H1 (cell line): ENCODE data around the gene PLPPR3. TPM values are rescaled to one million over a fixed set of nuclear protein-coding genes. Genes with fewer than 3 reads are reported as not detected.

ENCODE experiments used
- CTCF ChIA-PET: fragments of 300-600 bp; sonication (Branson Sonifier 250); formaldehyde crosslinking; loops from one replicate; lab custom pipeline; 2021; ENCODE audit not compliant: partially characterized antibody; lab: Charles Lee
- POLR2A ChIA-PET: fragments of 300-600 bp; sonication (Branson Sonifier 250); formaldehyde crosslinking; loops from one replicate; lab custom pipeline; 2021; ENCODE audit warnings: inconsistent platforms; ENCODE audit not compliant: partially characterized antibody; lab: Charles Lee
- DNase-seq, 2 experiments: peaks; one replicate each; pipeline versions ENCODE4 v3.0.0 to v3.0.0-alpha.2; 2010 to 2022; ENCODE audit warnings: low spot score in 2 of 2, low read depth in 1 of 2, mixed read lengths in 1 of 2
- FAIRE-seq: peaks from 2 replicates; lab custom pipeline; 2011; peaks lifted over from hg19 to GRCh38; lab: Jason Lieb, UNC
- H2AFZ ChIP-seq: 2 replicates; pipeline ENCODE4 v1.8.1; 2012; ENCODE audit warnings: low read length, inconsistent platforms
- H2AK5ac ChIP-seq: 2 replicates; pipeline ENCODE4 v1.6.1; 2013; ENCODE audit warnings: low read depth, low read length
- H2BK120ac ChIP-seq: replicated peaks from 2 replicates; pipeline ENCODE3; 2013; ENCODE audit warnings: low read depth, low read length, inconsistent platforms
- H2BK12ac ChIP-seq: 2 replicates; pipeline ENCODE4 v1.6.1; 2013; ENCODE audit warnings: low read depth, low read length
- H2BK15ac ChIP-seq: 2 replicates; pipeline ENCODE4 v1.6.1; 2013; ENCODE audit warnings: low read length
- H2BK20ac ChIP-seq: 2 replicates; pipeline ENCODE4 v1.6.1; 2013; ENCODE audit warnings: low read length
- H2BK5ac ChIP-seq: 2 replicates; pipeline ENCODE4 v1.6.1; 2013; ENCODE audit warnings: low read depth, low read length
- H3K14ac ChIP-seq: 2 replicates; pipeline ENCODE4 v1.6.1; 2013; ENCODE audit warnings: inconsistent platforms; ENCODE audit not compliant: insufficient read length
- H3K18ac ChIP-seq: 2 replicates; pipeline ENCODE4 v1.6.1; 2013; ENCODE audit warnings: low read length; ENCODE audit errors: extremely low read depth
- H3K23ac ChIP-seq: 2 replicates; pipeline ENCODE4 v1.6.1; 2013; ENCODE audit warnings: inconsistent platforms; ENCODE audit not compliant: insufficient read length
- H3K23me2 ChIP-seq: 2 replicates; pipeline ENCODE4 v1.6.1; 2013; ENCODE audit warnings: low read depth, low read length
- H3K27ac ChIP-seq: 2 replicates; pipeline ENCODE4 v1.6.1; 2011; ENCODE audit warnings: low read depth, low read length, inconsistent platforms
- H3K27me3 ChIP-seq, 4 experiments: replicated peaks in 1 of 4; 1 replicate in 1 of 4; 2 replicates in 3 of 4; pipeline versions ENCODE4 v1.6.1 to v1.8.1; 2011 to 2013; ENCODE audit warnings: low read length in 3 of 4, mild to moderate bottlenecking in 3 of 4, inconsistent platforms in 2 of 4, mixed read lengths in 2 of 4, moderate library complexity in 1 of 4; ENCODE audit not compliant: control insufficient read depth in 3 of 4, insufficient read depth in 3 of 4; ENCODE audit errors: extremely low read depth in 1 of 4
- H3K36me3 ChIP-seq, 4 experiments: 2 replicates each; pipeline versions ENCODE4 v1.6.1 to v1.8.1; 2011 to 2013; ENCODE audit warnings: mild to moderate bottlenecking in 4 of 4, low read length in 3 of 4, moderate library complexity in 2 of 4, control low read depth in 1 of 4, inconsistent platforms in 1 of 4; ENCODE audit not compliant: insufficient read depth in 4 of 4, control insufficient read depth in 2 of 4
- H3K4ac ChIP-seq: replicated peaks from 2 replicates; pipeline ENCODE3; 2013; ENCODE audit warnings: low read length, low read depth, mixed read lengths, inconsistent platforms; ENCODE audit not compliant: insufficient read length
- H3K4me1 ChIP-seq, 4 experiments: replicated peaks in 1 of 4; 1 replicate in 1 of 4; 2 replicates in 3 of 4; pipeline versions ENCODE4 v1.6.1 to v1.8.1; 2011 to 2013; ENCODE audit warnings: low read length in 3 of 4, inconsistent platforms in 2 of 4, mixed read lengths in 1 of 4; ENCODE audit not compliant: insufficient read depth in 4 of 4, control insufficient read depth in 3 of 4
- H3K4me2 ChIP-seq, 2 experiments: 2 replicates each; pipeline versions ENCODE4 v1.6.1 to v1.8.1; 2011 to 2013; ENCODE audit warnings: low read depth in 2 of 2, low read length in 2 of 2, control low read depth in 1 of 2, inconsistent platforms in 1 of 2, mild to moderate bottlenecking in 1 of 2; ENCODE audit not compliant: insufficient read depth in 1 of 2
- H3K4me3 ChIP-seq, 4 experiments: fragments of 200-600, 300-600 bp in 1 of 4; sonication (generic), shearing (Covaris generic), sonication (Bioruptor Twin) in 1 of 4; 2 replicates each; pipeline versions ENCODE4 v1.5.1 to v1.8.1; 2011 to 2016; ENCODE audit warnings: low read length in 4 of 4, low read depth in 3 of 4, control low read depth in 2 of 4, inconsistent platforms in 2 of 4, mild to moderate bottlenecking in 2 of 4, mixed read lengths in 1 of 4, moderate library complexity in 1 of 4; ENCODE audit not compliant: insufficient read depth in 2 of 4; ENCODE audit errors: extremely low read depth in 1 of 4
- H3K56ac ChIP-seq: replicated peaks from 2 replicates; pipeline ENCODE3; 2013; ENCODE audit warnings: low read depth, mild to moderate bottlenecking, mixed read lengths, low read length, inconsistent platforms; ENCODE audit not compliant: insufficient read length
- H3K79me1 ChIP-seq: 2 replicates; pipeline ENCODE4 v1.6.1; 2013; ENCODE audit warnings: low read depth, low read length, control low read depth
- H3K79me2 ChIP-seq, 2 experiments: 2 replicates each; pipeline versions ENCODE4 v1.6.1 to v1.8.1; 2012 to 2013; ENCODE audit warnings: low read length in 2 of 2, mild to moderate bottlenecking in 2 of 2, inconsistent platforms in 1 of 2; ENCODE audit not compliant: insufficient read depth in 2 of 2, control insufficient read depth in 1 of 2
- H3K9ac ChIP-seq, 4 experiments: replicated peaks in 1 of 4; 1 replicate in 1 of 4; 2 replicates in 3 of 4; pipeline versions ENCODE4 v1.6.1 to v1.8.1; 2011 to 2013; ENCODE audit warnings: low read depth in 3 of 4, low read length in 3 of 4, control low read depth in 2 of 4, mild to moderate bottlenecking in 2 of 4, moderate library complexity in 2 of 4, inconsistent platforms in 1 of 4; ENCODE audit errors: extremely low read depth in 1 of 4
- H3K9me3 ChIP-seq, 2 experiments: 2 replicates each; pipeline versions ENCODE4 v1.6.1 to v1.8.1; 2012 to 2013; ENCODE audit warnings: mild to moderate bottlenecking in 2 of 2, moderate library complexity in 2 of 2, control low read depth in 1 of 2, inconsistent platforms in 1 of 2, low read depth in 1 of 2, low read length in 1 of 2, mixed read lengths in 1 of 2; ENCODE audit not compliant: insufficient read depth in 2 of 2
- H4K20me1 ChIP-seq, 2 experiments: replicated peaks in 1 of 2; 2 replicates each; pipeline versions ENCODE3 to v1.8.1; 2011 to 2013; ENCODE audit warnings: inconsistent platforms in 2 of 2, low read length in 2 of 2, mild to moderate bottlenecking in 1 of 2; ENCODE audit not compliant: insufficient read depth in 2 of 2, control insufficient read depth in 1 of 2
- H4K5ac ChIP-seq: 2 replicates; pipeline ENCODE4 v1.6.1; 2013; ENCODE audit warnings: low read length, low read depth, mixed read lengths, inconsistent platforms; ENCODE audit not compliant: insufficient read length
- H4K8ac ChIP-seq: 2 replicates; pipeline ENCODE4 v1.8.0; 2013; ENCODE audit warnings: mild to moderate bottlenecking, moderate library complexity, low read length, inconsistent platforms; ENCODE audit not compliant: insufficient read depth; ENCODE audit errors: extremely low read depth
- H4K91ac ChIP-seq: replicated peaks from 2 replicates; pipeline ENCODE3; 2013; ENCODE audit warnings: low read length, mixed read lengths, inconsistent platforms; ENCODE audit not compliant: insufficient read length
- CEBPB ChIP-seq: IDR thresholded peaks from 2 replicates; pipeline ENCODE4 v1.6.1; 2012; ENCODE audit warnings: low read depth, low read length
- KDM4A ChIP-seq: IDR thresholded peaks from one replicate; pipeline ENCODE4 v1.7.1; 2012; ENCODE audit warnings: low read depth, mild to moderate bottlenecking, moderate library complexity, low read length, inconsistent platforms; ENCODE audit not compliant: severe bottlenecking
- WGBS, 2 experiments: shearing (Covaris generic) in 1 of 2; methylation state at CpG; one replicate each; pipeline versions ENCODE4 v1.1.6 to v1.1.7; 2013 to 2015; ENCODE audit warnings: low lambda C conversion rate in 2 of 2, mixed read lengths in 2 of 2, inconsistent platforms in 1 of 2, low coverage in 1 of 2, missing lambda C conversion rate in 1 of 2; ENCODE audit not compliant: insufficient replicate concordance in 2 of 2, insufficient coverage in 1 of 2, insufficient read length in 1 of 2; ENCODE audit errors: extremely low coverage in 1 of 2, missing lambda C conversion rate in 1 of 2; 5-methylcytosine and 5-hydroxymethylcytosine counted together
- polyA plus RNA-seq, 7 experiments: library from polyadenylated mRNA; depleted of rRNA in 3 of 7; stranded (reverse) in 5 of 7; unstranded in 2 of 7; fragments of >200 nt in 5 of 7; fragments of 200-250 nt in 2 of 7; gene quantifications; 1 replicate in 5 of 7; 2 replicates in 1 of 7; 4 replicates in 1 of 7; pipeline versions ENCODE4 v1.2.1 to v1.2.3, GENCODE V29; 2011 to 2013; ENCODE audit warnings: missing spikeins in 2 of 7, mixed read lengths in 2 of 7
- total RNA-seq: library from RNA; stranded (reverse); fragmentation: NEBNext Ultra II Directional; extraction: Animal tissue kit (Norgen Biotek cat#: 25700); gene quantifications from 2 replicates; pipeline ENCODE4 v1.2.1, GENCODE V29; 2021

Gene PLPPR3
- total and polyA plus RNA-seq, 2 of the 8 experiments (the other 6 are each of a cell fraction or from before 2014, with no cell fraction given), result 71.7 to 76.4 TPM

DNA sequence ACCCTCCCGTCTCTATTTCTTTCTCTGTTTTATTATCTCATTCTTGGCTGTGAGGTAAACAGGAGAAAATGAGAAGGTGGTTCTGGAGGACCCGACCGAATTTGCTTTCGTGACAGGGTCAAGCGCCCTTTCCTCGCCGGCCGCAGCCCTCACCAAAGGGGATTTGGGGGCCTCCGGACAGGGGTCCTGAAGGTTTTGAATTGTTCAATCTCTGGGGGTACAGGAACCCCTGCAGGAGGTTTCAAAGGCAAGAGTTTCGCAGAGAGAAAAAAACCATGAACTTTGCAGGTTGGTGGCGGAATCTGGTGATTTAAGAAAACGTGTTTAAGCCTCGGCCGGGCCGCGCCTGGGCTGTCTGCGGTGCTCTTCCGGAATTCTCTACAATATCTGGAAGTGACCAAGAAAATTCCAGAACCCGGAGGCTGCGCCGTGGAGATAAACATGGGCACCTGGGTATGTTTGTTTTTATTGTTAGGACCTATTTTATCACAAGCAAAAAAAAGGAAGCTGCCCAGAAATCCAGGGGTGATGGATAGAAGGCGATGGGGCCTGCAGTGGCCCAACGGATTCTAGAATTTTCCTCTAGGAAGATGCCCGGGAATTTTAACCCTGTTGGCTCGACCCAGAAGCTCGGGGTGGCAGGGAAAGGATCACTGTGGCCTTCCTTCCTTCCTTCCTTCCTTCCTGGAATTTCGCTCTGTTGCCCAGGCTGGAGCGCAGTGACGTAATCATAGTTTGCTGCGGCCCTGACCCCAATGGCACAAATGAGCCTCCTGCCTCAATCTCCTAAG, 38.7 kb downstream of the PLPPR3 start:
- Histone ChIP-seq H2BK12ac (peak overlapping the region; percentile 97), H3K56ac (no peak overlapping the region), H2BK5ac (peak overlapping the region; percentile 83; the same call in 1 of the 2 replicates), H3K36me3 (no peaks in the 10 kb centered on the region), H3K79me2 (peaks cover 0 to 2% of the 10 kb centered on the region in 2 experiments; a peak in 2 of 4 replicates), H2BK120ac (peak overlapping the region; percentile 51), H4K91ac (peak overlapping the region; percentile 34), H3K23me2 (no peaks in the 10 kb centered on the region), H2AK5ac (peak overlapping the region; percentile 98; the same call in 1 of the 2 replicates), H4K20me1 (no peaks in the 10 kb centered on the region), H2BK15ac (no peak overlapping the region), H3K9me3 (no peaks in the 10 kb centered on the region), H3K18ac (peak overlapping the region; percentile 86), H4K8ac (peak overlapping the region; percentile 82; the same call in 1 of the 2 replicates), H4K5ac (peak overlapping the region; percentile 9), H3K23ac (peak overlapping the region; percentile 1), H3K27me3 (no peaks in the 10 kb centered on the region), H3K4me2 (peak overlapping the region; percentile 56 to 67), H2BK20ac (0 out of 2 replicates have a peak overlapping the region, but pooled peaks have one; percentile 32), H3K14ac (no peak overlapping the region), H3K4me1 (peaks cover 7 to 16% (median 12%) of the 10 kb centered on the region in 4 experiments), H3K79me1 (no peaks in the 10 kb centered on the region; the same call in 1 of the 2 replicates), H3K4ac (no peak overlapping the region), H3K27ac (peak overlapping the region; percentile 12; the same call in 1 of the 2 replicates), H2AFZ (no peak overlapping the region), H3K9ac (peak overlapping the region in 2 of 4 experiments; percentile 10 to 60; a peak in 1 of 7 replicates), H3K4me3 (peak overlapping the region; percentile 34 to 53 (median 38); a peak in 7 of 8 replicates)
- 65% methylated on average over 30 of the region's 30 CpGs; no CpG with 5 or more reads in 1 of the 2 experiments for WGBS, 2 experiments
- DNase-seq (peak in 1 of 2 experiments; percentile 65), FAIRE-seq (no peak)
- CTCF ChIA-PET, result interaction anchor here (0.6 to 1.1 kb wide), 3 partner anchors 9 to 113 kb away, joined by 3 read pairs; no protein-coding TSS in a partner anchor
- POLR2A ChIA-PET, result interaction anchor here (1.2 to 9.0 kb wide), 9 partner anchors 10 to 244 kb away, joined by 3 to 61 read pairs (median 12); partner anchors contain the start of genes CNN2 and PTBP1
- TF ChIP-seq KDM4A (no peak), CEBPB (no peak)
